GM12864 (cell line): ENCODE measurements around the gene PDS5A.

Source experiments
- DNase-seq: peaks from one replicate; pipeline ENCODE4 v3.0.0-alpha.2; 2011; ENCODE audit warnings: low read depth
- H3K4me3 ChIP-seq: 2 replicates; pipeline ENCODE4 v1.5.1; 2011; ENCODE audit warnings: mild to moderate bottlenecking, low read depth, low read length, control low read depth
- TF ChIP-seq, protein P1 (sequence below): IDR thresholded peaks from 2 replicates; pipeline ENCODE4 v1.5.1; 2011; ENCODE audit warnings: low read depth, mild to moderate bottlenecking, moderate library complexity, low read length, control low read depth, inconsistent platforms; ENCODE audit errors: missing control alignments

Gene PDS5A

DNA sequence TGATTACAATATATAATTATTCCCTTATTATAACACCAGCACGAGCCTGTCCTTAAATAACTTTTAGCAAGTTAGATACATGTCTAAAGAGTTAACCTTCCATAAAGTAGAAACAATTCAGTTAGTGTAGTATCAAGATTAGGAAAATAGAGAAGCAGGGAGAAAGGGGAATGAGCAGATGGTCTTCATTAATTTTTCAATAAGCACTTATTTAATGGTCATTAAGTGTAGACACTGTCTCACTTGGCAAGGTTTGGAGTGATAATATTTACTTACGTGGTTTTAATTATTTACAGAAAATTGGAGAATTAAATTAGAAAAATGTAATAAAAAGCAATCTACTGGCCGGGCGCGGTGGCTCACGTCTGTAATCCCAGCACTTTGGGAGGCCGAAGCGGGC, 99.7 kb downstream of the PDS5A start:
- DNase-seq: no peak
- TF ChIP-seq, protein P1, sequence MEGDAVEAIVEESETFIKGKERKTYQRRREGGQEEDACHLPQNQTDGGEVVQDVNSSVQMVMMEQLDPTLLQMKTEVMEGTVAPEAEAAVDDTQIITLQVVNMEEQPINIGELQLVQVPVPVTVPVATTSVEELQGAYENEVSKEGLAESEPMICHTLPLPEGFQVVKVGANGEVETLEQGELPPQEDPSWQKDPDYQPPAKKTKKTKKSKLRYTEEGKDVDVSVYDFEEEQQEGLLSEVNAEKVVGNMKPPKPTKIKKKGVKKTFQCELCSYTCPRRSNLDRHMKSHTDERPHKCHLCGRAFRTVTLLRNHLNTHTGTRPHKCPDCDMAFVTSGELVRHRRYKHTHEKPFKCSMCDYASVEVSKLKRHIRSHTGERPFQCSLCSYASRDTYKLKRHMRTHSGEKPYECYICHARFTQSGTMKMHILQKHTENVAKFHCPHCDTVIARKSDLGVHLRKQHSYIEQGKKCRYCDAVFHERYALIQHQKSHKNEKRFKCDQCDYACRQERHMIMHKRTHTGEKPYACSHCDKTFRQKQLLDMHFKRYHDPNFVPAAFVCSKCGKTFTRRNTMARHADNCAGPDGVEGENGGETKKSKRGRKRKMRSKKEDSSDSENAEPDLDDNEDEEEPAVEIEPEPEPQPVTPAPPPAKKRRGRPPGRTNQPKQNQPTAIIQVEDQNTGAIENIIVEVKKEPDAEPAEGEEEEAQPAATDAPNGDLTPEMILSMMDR: no peak
- H3K4me3 ChIP-seq: no peak overlapping the region

DNA sequence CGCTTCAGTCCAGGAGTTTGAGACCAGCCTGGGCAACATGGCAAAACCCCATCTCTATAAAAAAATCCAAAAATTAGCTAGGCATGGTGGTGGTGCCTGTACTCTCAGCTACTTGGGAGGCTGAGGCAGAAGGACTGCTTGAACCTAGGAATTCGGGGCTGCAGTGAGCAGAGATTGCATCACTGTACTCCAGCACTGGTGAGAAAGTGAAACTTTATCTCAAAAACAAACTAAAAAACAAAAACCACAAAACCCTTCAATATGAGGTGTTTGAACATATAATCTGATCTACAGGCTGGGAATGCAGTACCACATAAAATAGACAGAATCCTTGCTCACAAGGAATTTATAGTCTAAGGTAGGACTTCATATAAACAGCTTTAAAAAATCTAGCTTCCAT, 103.9 kb downstream of the PDS5A start:
- no peak for DNase-seq
- no peak overlapping the region for H3K4me3 ChIP-seq
- TF ChIP-seq, protein P1: no peak

DNA sequence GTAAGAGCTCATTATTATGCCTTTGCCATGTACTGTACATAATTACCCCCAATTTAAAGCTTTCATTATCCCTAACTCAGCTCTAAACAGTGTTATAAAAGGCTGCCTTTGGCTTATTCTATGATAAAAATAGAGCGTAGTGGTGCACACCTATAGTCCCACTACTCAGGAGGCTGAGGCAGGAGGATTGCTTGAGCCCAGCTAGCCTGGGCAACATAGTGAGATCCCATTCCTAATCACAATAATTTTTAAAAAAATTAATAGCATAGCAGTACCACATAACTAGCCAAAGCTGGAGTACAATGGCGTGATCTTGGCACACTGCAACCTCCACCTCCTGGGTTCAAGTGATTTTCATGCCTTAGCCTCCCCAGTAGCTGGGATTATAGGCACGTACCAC, 112.4 kb downstream of the PDS5A start:
- TF ChIP-seq, protein P1: no peak
- DNase-seq: no peak
- H3K4me3 ChIP-seq: no peak overlapping the region

DNA sequence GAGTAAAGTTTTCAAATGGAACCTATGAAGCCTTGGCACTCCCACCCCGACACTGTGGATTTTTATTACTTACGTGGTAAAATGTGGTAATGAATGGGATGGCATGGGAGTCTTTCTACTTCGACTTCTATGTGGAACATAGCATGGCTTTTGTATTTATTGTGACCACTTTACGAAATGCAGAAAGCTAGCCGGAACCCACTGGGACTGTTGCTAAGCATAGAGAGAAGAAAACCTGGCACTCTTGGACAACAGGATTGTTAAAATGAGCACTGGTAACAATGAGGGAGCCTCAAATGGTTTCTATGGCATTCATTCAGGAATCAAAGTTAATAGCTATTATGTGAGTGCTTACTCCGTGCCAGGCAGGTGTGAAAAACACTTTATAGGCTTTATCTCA, 113.3 kb downstream of the PDS5A start:
- DNase-seq: no peak
- TF ChIP-seq, protein P1: no peak
- no peak overlapping the region for H3K4me3 ChIP-seq

DNA sequence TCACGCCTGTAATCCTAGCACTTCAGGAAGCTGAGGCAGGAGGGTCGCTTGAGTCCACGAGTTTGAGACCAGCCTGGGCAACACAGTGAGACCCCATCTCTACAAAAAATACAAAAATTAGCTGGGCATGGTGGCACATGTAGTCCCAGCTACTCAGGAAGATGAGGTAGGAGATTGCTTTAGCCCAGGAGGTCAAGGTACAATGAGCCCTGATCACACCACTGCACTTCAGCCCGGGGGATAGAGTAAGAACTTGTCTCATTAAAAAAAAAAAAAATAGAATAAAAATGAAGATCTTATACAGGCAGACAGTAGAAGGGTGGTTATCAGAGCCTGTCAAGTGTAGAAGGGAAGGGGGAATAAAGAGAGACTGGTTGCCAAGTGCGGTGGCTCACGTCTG, 116.9 kb downstream of the PDS5A start:
- no peak for DNase-seq
- TF ChIP-seq, protein P1: no peak

DNA sequence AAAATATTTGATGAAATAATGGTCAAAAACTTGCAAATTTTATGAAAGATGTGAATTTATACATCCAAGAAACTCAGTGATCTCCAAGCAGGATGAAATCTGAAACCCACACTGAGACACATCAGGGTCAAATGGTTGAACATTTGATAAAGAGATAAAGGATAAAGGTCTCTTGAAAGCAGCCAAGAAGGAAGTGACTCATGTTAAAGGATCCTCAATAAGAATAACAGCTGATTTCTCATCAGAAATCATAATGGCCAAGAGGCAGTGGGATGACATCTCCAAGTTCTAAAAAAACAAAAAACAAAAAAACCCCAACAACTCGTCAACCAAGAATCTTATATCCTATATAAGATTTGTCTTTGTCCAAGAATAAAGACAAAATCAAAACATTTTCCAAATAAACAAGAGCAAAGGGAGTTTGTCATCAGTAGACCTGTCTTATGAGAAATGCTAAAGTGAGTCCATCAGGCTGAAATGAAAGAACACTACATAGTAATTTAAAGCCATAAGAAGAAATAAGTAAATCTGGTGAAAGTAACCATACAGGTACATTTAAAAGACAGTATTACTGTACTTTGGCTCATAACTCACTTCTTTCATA, 121.7 kb downstream of the PDS5A start:
- DNase-seq: no peak
- TF ChIP-seq, protein P1: no peak
- no peak overlapping the region for H3K4me3 ChIP-seq

More for the DNA sequence above, 116.9 kb downstream of the PDS5A start:
- no peak overlapping the region for H3K4me3 ChIP-seq

DNA sequence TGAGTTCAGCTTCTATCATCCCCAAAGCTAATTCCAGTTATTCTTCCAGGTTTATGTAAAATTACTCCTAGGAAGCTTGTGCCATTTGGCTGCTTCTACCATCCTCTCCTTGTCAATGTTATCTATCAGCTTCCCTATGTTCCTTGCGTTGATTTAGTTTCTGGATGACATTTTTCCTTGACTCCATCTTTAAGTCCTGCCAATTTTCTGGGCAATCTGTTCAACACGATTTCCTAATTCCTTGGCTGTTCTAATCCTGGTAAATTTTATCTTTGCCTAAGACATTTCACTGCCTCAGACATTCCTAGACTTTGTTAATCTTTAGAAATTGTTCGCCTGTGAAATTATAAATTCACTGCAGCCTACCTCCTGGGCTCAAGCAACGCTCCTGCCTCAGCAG, 125.1 kb downstream of the PDS5A start:
- TF ChIP-seq, protein P1: no peak
- H3K4me3 ChIP-seq: no peak overlapping the region
- DNase-seq: no peak
